Thyroid gland (tissue), 4 donors: ENCODE data around the gene TRH. TPM values are rescaled to one million over a fixed set of nuclear protein-coding genes. Genes with fewer than 3 reads are reported as not detected.

Experiments
- DNase-seq, 2 donors: peaks; one replicate each; pipeline ENCODE4 v3.0.0-alpha.2; 2019
- H3K27ac ChIP-seq, 3 donors: fragments of 200-600 bp; sonication (generic); 1 replicate in 2 of 3; 2 replicates in 1 of 3; pipeline ENCODE4 v1.5.1; 2016 to 2019; ENCODE audit warnings: mild to moderate bottlenecking in 1 of 3, moderate library complexity in 1 of 3
- H3K27me3 ChIP-seq: fragments of 200-600 bp; sonication (generic); one replicate; pipeline ENCODE4 v1.5.1; 2019
- H3K36me3 ChIP-seq, 2 donors: fragments of 200-600 bp; sonication (generic); one replicate each; pipeline ENCODE4 v1.5.1; 2016 to 2019
- H3K4me1 ChIP-seq, 2 donors: fragments of 200-600 bp; sonication (generic); one replicate each; pipeline ENCODE4 v1.5.1; 2017 to 2019
- H3K4me3 ChIP-seq, 3 donors: fragments of 200-600 bp; sonication (generic); replicated peaks in 1 of 3; 1 replicate in 2 of 3; 2 replicates in 1 of 3; pipeline ENCODE4 v1.5.1; 2016; ENCODE audit warnings: mild to moderate bottlenecking in 1 of 3
- H3K9me3 ChIP-seq: fragments of 200-600 bp; sonication (generic); one replicate; pipeline ENCODE4 v1.5.1; 2017
- POLR2A ChIP-seq, 2 donors: fragments of 450-650 bp; IDR thresholded peaks; one replicate each; pipeline ENCODE4 v1.6.1; 2017; ENCODE audit warnings: antibody characterized with exemption in 2 of 2, mild to moderate bottlenecking in 2 of 2, moderate library complexity in 1 of 2
- WGBS, 2 donors: methylation state at CpG; one replicate each; pipeline ENCODE4 v1.1.5; 2017; 5-methylcytosine and 5-hydroxymethylcytosine counted together
- intact Hi-C: fragments of 100-400 bp; cut with DNase I; formaldehyde crosslinking; loops from one replicate; pipeline ENCODE4 v1.15.1; 2023
- total RNA-seq, 4 donors: library from RNA; depleted of rRNA; stranded (reverse); fragments of >200 nt; gene quantifications; one replicate each; pipeline ENCODE4 v1.2.3, GENCODE V29; 2016
- TF ChIP-seq, protein P1 (sequence below), 6 experiments: fragments of 200-600 bp in 3 of 6; fragments of 450-650 bp in 3 of 6; sonication (generic) in 3 of 6; IDR thresholded peaks; one replicate each; pipeline ENCODE4 v1.5.1; 2016 to 2019; ENCODE audit warnings: antibody characterized with exemption in 6 of 6, mild to moderate bottlenecking in 2 of 6, inconsistent platforms in 1 of 6, moderate library complexity in 1 of 6

The TRH gene
- total RNA-seq, 4 donors from 2014 or later, result 0.22 TPM; not detected in 3

DNA sequence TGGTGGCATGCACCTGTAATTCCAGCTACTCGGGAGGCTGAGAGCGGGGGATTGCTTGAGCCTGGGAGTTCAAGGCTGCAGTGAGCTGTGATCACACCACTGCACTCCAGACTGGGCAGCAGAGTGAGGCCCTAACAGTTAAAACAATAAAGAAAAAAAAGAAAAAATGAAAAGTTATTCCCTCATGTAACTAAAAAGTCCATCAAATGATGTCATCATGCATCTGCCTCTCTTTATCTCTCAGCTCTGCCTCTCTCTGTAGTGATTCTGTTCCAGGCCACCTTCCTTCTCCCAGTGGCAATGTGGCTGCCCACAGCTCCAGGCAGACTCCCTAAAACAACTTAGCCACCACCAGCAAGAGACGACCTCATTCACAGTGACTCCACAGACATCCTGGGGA is 31.5 kb upstream of the TRH start:
- intact Hi-C loops, result loop anchor here (10.0 kb wide), 1 partner anchor 152 kb away; no protein-coding TSS in a partner anchor
- 86 to 87% methylated on average over 3 of the region's 3 CpGs for WGBS, 2 donors

DNA sequence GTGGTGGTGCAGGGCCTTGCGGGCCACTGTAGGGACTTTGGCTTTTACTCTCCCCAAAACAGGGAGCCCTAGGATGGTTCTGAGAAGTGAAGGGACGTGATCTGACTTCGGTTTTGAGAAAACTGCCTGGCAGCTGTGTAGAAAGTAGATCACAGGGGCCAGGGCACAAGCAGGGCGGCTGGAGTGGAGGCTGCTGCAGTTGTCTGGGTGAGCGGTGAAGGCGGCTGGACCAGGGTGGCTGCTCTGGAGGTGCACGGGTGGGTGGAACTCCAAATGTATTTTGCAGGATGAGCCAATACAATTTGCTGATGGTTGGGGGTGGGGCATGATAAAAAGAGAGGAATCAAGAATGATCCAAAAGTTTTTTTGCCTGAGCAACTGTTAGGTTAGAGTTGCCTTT is 29.8 kb upstream of the TRH start:
- no peaks in the 10 kb centered on the region for H3K36me3 ChIP-seq
- intact Hi-C loops, result loop anchor here (10.0 kb wide), 1 partner anchor 150 kb away; no protein-coding TSS in a partner anchor
- H3K9me3 ChIP-seq, result no peaks in the 10 kb centered on the region
- H3K4me3 ChIP-seq, result no peak overlapping the region
- no peaks in the 10 kb centered on the region for H3K4me1 ChIP-seq
- DNase-seq, result no peak
- no peaks in the 10 kb centered on the region for H3K27me3 ChIP-seq
- H3K27ac ChIP-seq, result no peak overlapping the region
- 88 to 91% methylated on average over 7 of the region's 7 CpGs for WGBS, 2 donors
- TF ChIP-seq, protein P1, sequence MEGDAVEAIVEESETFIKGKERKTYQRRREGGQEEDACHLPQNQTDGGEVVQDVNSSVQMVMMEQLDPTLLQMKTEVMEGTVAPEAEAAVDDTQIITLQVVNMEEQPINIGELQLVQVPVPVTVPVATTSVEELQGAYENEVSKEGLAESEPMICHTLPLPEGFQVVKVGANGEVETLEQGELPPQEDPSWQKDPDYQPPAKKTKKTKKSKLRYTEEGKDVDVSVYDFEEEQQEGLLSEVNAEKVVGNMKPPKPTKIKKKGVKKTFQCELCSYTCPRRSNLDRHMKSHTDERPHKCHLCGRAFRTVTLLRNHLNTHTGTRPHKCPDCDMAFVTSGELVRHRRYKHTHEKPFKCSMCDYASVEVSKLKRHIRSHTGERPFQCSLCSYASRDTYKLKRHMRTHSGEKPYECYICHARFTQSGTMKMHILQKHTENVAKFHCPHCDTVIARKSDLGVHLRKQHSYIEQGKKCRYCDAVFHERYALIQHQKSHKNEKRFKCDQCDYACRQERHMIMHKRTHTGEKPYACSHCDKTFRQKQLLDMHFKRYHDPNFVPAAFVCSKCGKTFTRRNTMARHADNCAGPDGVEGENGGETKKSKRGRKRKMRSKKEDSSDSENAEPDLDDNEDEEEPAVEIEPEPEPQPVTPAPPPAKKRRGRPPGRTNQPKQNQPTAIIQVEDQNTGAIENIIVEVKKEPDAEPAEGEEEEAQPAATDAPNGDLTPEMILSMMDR (IDR thresholded peaks at IDR 0.05), result no peak
- no peak for TF ChIP-seq POLR2A (IDR thresholded peaks at IDR 0.05)

More for the DNA sequence above, 31.5 kb upstream of the TRH start:
- Histone ChIP-seq H3K4me3 (no peak overlapping the region), H3K9me3 (no peaks in the 10 kb centered on the region), H3K27me3 (no peaks in the 10 kb centered on the region), H3K4me1 (no peaks in the 10 kb centered on the region), H3K27ac (no peak overlapping the region), H3K36me3 (no peaks in the 10 kb centered on the region)
- no peak for TF ChIP-seq POLR2A (IDR thresholded peaks at IDR 0.05)
- TF ChIP-seq, protein P1 (IDR thresholded peaks at IDR 0.05), result no peak
- no peak for DNase-seq

DNA sequence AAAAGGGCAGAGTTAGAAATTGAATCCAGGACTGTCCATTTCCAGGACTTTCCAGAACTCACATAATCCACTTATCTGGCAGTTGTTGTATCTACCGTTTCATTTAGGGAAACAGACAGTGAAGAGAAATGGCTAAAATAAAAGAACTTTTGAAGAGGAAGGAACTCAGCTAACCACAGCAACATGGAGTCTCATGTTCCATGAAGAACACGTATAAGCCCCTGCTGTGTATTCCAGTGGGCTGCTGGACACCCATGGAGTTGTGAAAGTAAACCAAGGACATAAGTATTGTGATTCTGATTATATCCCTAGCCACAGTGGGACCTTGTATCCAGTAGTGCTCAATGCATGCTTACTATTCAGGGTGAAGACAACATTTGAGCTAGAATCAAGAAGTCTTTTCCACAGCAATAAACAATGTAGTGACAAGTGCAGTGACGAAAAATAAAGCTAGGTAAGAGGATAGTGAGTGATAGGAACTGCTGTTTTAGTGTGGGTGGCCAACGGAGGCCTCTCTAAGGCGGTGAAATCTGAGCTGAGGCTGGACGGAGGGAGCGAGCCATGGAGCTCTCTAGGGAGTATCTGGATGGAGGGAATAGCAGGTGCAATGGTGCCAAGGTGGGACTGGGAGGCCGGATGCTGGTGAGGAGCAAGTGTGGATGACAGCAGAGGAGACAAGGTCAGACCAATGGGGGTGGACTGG is 26.8 kb upstream of the TRH start:
- DNase-seq, result no peak
- Histone ChIP-seq H3K4me1 (no peaks in the 10 kb centered on the region), H3K27ac (no peak overlapping the region), H3K27me3 (no peaks in the 10 kb centered on the region), H3K36me3 (no peaks in the 10 kb centered on the region), H3K9me3 (no peaks in the 10 kb centered on the region), H3K4me3 (no peak overlapping the region)
- TF ChIP-seq POLR2A (IDR thresholded peaks at IDR 0.05), result no peak
- TF ChIP-seq, protein P1 (IDR thresholded peaks at IDR 0.05), result no peak
- intact Hi-C loops, result loop anchor here (10.0 kb wide), 1 partner anchor 147 kb away; no protein-coding TSS in a partner anchor
- WGBS, 2 donors, result 60 to 64% methylated on average over 8 of the region's 8 CpGs

- TF ChIP-seq, protein P1 (IDR thresholded peaks at IDR 0.05), result no peak
- no peak for TF ChIP-seq POLR2A (IDR thresholded peaks at IDR 0.05)
- Histone ChIP-seq H3K27ac (no peak overlapping the region), H3K27me3 (no peaks in the 10 kb centered on the region), H3K9me3 (no peaks in the 10 kb centered on the region), H3K36me3 (no peaks in the 10 kb centered on the region), H3K4me3 (no peak overlapping the region), H3K4me1 (no peaks in the 10 kb centered on the region)
- intact Hi-C loops, result no loop called here
- DNase-seq, result no peak
- WGBS, 2 donors, result 66 to 78% methylated on average over 7 of the region's 7 CpGs
Observed at GRCh38 chr3:129950318-129951046, 24.0 kb upstream of the TRH start.
